Measurements from ENCODE around the gene FBXW5.

GRCh38 chr9:136942881-136943230 lies 1.7 kb downstream of the FBXW5 start:
- TF ChIP-seq CTCF (IDR thresholded peaks at IDR 0.05) (no peak), EP300 (IDR thresholded peaks at IDR 0.05) (no peak)

Data from stomach (tissue), 4 donors.